GM23248 (cell line): Measurements from ENCODE around the gene PDLIM3.

Source experiments
- EZH2 ChIP-seq: fragments of 200-600 bp; sonication (generic); IDR thresholded peaks from 2 replicates; pipeline ENCODE4 v1.6.1; 2018; ENCODE audit warnings: antibody characterized with exemption, mild to moderate bottlenecking; ENCODE audit not compliant: insufficient read depth, poor library complexity, severe bottlenecking
- EZH2phosphoT487 ChIP-seq: fragments of 200-600 bp; sonication (generic); IDR thresholded peaks from 2 replicates; pipeline ENCODE4 v1.6.1; 2018; ENCODE audit warnings: antibody characterized with exemption, moderate library complexity, mild to moderate bottlenecking, low read depth; ENCODE audit not compliant: insufficient read depth

DNA sequence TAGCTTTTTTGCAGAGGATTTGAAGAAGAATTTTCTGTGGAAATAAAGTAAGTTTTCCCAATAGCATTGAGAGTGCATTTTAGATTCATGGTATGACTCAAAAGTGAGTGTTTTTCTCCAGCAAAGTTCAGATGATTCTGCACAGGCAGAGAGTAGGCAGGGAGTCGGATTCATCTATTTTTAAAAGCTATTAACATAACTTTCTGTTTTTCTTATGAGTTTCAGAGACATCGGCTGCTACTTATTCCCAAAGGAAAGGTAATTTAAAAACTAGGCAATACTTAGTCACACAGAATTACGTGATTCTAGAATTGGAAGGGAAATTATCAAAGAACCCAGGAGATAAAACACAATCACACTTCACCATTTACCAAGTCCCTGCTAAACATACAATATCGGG is 68.2 kb downstream of the PDLIM3 start:
- no peak for TF ChIP-seq EZH2phosphoT487
- TF ChIP-seq EZH2 = no peak
